D721Med (cell line): ENCODE data around the gene PDE6H.

Experiments
- DNase-seq: peaks from one replicate; pipeline ENCODE4 v3.0.0; 2011; ENCODE audit warnings: low spot score; ENCODE audit not compliant: insufficient read length
- FAIRE-seq: peaks from 2 replicates; lab custom pipeline; 2011; peaks lifted over from hg19 to GRCh38; lab: Jason Lieb, UNC
- TF ChIP-seq, protein P1 (sequence below): IDR thresholded peaks from 2 replicates; pipeline ENCODE4 v1.5.1; 2012; ENCODE audit warnings: mild to moderate bottlenecking, control low read depth; ENCODE audit not compliant: insufficient read depth; ENCODE audit errors: missing control alignments

The PDE6H gene

DNA sequence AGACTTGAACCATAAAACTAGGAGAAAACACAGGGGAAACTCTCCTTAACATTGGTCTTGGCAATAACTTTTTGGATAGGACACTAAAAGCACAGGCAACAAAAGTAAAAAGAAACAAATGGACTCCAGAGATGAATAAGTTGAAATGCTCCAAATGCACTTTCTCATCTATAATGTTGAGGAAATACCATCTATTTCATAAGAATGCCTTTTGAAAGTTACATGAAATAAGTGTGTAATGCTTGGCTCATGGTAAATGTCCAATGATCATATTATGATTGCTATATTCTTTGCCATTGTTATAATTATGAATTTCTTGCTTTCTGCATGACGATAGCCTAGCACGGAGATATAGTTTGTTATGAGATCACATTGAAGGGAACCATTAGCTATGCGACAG is 19.8 kb downstream of the PDE6H start:
- DNase-seq, result no peak
- FAIRE-seq, result no peak
- TF ChIP-seq, protein P1, sequence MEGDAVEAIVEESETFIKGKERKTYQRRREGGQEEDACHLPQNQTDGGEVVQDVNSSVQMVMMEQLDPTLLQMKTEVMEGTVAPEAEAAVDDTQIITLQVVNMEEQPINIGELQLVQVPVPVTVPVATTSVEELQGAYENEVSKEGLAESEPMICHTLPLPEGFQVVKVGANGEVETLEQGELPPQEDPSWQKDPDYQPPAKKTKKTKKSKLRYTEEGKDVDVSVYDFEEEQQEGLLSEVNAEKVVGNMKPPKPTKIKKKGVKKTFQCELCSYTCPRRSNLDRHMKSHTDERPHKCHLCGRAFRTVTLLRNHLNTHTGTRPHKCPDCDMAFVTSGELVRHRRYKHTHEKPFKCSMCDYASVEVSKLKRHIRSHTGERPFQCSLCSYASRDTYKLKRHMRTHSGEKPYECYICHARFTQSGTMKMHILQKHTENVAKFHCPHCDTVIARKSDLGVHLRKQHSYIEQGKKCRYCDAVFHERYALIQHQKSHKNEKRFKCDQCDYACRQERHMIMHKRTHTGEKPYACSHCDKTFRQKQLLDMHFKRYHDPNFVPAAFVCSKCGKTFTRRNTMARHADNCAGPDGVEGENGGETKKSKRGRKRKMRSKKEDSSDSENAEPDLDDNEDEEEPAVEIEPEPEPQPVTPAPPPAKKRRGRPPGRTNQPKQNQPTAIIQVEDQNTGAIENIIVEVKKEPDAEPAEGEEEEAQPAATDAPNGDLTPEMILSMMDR, result no peak

GRCh38 chr12:14993117-14993516 is 20.3 kb downstream of the PDE6H start:
- FAIRE-seq, result no peak
- TF ChIP-seq, protein P1, result no peak
- DNase-seq, result no peak

DNA sequence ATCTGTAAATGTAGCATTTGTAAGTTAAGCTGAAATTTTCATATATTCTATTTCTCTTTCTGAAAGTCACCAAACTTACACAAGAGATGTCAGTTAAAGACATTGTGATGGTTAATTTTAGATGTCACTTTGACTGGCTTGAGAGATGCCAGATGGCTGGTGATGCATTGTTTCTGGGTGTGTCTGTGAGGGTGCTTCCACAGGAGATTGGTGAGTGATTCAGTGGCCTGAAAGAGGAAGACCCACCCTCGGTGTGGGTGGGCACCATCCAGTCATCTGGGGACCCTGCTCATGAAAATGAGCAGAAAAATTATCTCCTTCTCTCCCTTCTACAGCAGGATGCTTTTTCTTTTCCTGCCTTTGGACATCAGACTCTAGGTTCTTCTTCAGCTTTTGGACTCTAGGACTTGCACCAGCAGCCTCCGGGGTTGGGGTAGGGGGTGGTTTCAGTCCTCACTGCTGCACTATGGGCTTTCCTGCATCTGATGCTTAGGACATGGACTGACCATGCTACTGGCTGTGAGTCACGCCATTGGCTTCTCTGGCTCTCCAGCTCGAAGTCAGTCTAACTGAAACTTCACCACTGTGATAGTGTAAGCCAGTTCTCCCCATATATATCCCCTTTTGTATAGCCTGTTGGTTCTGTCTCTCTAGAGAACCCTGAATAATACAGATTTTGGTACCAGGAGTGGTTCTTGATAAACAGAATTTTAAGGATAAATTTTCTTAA is 20.9 kb downstream of the PDE6H start:
- no peak for FAIRE-seq
- TF ChIP-seq, protein P1, result no peak
- no peak for DNase-seq

GRCh38 chr12:14994610-14995009 is 21.8 kb downstream of the PDE6H start:
- TF ChIP-seq, protein P1, result no peak
- FAIRE-seq (no peak), DNase-seq (no peak)

DNA sequence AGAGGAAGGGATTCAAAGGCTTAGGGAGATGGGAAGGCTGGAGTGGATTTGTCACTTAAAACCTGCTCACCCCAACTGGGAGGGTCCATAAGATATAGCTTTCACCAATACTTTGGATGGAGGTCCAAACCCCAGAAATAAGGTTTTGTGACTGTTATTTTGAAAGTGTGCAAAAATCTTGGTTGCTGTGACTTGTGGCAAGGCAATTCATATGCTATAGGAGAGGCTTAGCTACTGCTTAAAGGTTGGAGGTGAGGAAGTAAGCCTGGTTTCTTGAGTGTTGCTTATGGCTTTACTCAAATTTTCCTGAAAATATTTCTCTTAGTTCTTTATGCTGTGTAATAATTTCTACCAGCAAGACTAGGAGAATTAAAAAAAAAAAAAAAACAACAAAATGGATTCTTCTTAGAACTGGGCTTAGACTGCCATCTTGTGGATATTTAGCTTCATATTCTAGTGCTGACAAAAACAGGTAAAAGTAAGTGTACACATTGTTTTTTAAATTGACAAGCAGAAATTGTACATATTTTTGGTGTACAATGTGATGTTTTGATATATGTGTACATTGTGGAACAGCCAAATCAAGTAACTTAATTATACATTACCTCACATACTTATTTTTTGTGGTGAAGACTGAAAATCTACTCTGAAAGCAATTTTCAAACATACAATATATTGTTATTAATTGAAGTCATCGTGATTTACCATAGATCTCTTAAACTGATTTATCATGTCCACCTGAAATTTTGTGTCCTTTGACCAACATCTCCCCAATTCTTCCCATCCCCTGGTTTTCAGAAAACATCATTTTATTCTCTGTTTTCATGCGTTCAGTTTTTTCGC is 23.0 kb downstream of the PDE6H start:
- TF ChIP-seq, protein P1, result peak; percentile 53
- FAIRE-seq, result peak; percentile 96
- no peak for DNase-seq

DNA sequence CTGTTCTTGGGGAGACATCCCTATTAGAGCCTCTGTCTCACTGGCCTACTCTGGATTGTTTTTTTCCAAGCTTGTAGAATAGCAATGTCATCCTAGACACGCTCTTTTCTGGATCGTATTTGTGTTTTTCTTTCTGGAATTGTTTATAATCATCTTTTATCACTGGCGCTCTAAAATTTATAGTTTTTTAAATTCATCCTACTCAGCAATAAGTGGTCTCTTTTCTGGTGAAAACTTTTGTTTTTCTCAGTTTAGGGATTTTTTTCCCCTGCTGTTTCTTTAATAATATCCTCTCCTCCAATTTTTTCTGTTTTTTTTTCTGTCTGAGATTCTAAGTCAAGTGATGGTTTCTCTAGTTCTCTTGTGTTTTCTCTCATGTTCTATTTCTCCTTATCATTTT is 25.2 kb downstream of the PDE6H start:
- no peak for DNase-seq
- no peak for FAIRE-seq
- TF ChIP-seq, protein P1, result no peak
